Hepatocyte (in vitro differentiated cells): ENCODE measurements around the gene PHLDA2. TPM values are rescaled to one million over a fixed set of nuclear protein-coding genes. Genes with fewer than 3 reads are reported as not detected.

Source experiments
- DNase-seq: peaks from one replicate; pipeline ENCODE4 v3.0.0-alpha.2; 2016; ENCODE audit warnings: low spot score
- H2AFZ ChIP-seq: fragments of 200-600 bp; sonication (generic); 2 replicates; pipeline ENCODE4 v1.6.0; 2016; ENCODE audit warnings: antibody characterized with exemption, mild to moderate bottlenecking
- H3K27ac ChIP-seq: fragments of 200-600 bp; sonication (generic); 2 replicates; pipeline ENCODE4 v1.5.1; 2016; ENCODE audit warnings: mild to moderate bottlenecking
- H3K27me3 ChIP-seq: fragments of 200-600 bp; sonication (generic); 2 replicates; pipeline ENCODE4 v1.6.1; 2016
- H3K36me3 ChIP-seq: fragments of 200-600 bp; sonication (generic); replicated peaks from 2 replicates; pipeline ENCODE4 v1.5.1; 2016; ENCODE audit warnings: low read depth; ENCODE audit not compliant: insufficient read depth
- H3K4me1 ChIP-seq: fragments of 200-600 bp; sonication (generic); 2 replicates; pipeline ENCODE4 v1.5.1; 2016; ENCODE audit warnings: mild to moderate bottlenecking, moderate library complexity; ENCODE audit not compliant: insufficient read depth
- H3K4me2 ChIP-seq: fragments of 200-600 bp; sonication (generic); 2 replicates; pipeline ENCODE4 v1.6.0; 2016
- H3K4me3 ChIP-seq: fragments of 200-600 bp; sonication (generic); 2 replicates; pipeline ENCODE4 v1.5.1; 2016; ENCODE audit warnings: mild to moderate bottlenecking
- H3K79me2 ChIP-seq: fragments of 200-600 bp; sonication (generic); 2 replicates; pipeline ENCODE4 v1.6.0; 2017; ENCODE audit warnings: mild to moderate bottlenecking
- H3K9me2 ChIP-seq: fragments of 200-600 bp; sonication (generic); replicated peaks from 2 replicates; pipeline ENCODE4 v1.6.0; 2017; ENCODE audit warnings: mild to moderate bottlenecking; ENCODE audit not compliant: insufficient read depth
- H3K9me3 ChIP-seq: fragments of 200-600 bp; sonication (generic); 2 replicates; pipeline ENCODE4 v1.5.1; 2016; ENCODE audit warnings: low read depth, mild to moderate bottlenecking
- H4K20me1 ChIP-seq: fragments of 200-600 bp; sonication (generic); 2 replicates; pipeline ENCODE4 v1.6.0; 2016; ENCODE audit warnings: mild to moderate bottlenecking; ENCODE audit not compliant: insufficient read depth, poor library complexity, severe bottlenecking
- EZH2 ChIP-seq: fragments of 200-600 bp; sonication (generic); IDR thresholded peaks from 2 replicates; pipeline ENCODE4 v1.6.1; 2016; ENCODE audit warnings: antibody characterized with exemption, mild to moderate bottlenecking, borderline replicate concordance
- EZH2phosphoT487 ChIP-seq: fragments of 200-600 bp; sonication (generic); IDR thresholded peaks from one replicate; pipeline ENCODE4 v1.6.1; 2018; ENCODE audit warnings: antibody characterized with exemption, mild to moderate bottlenecking, low read depth, moderate library complexity; ENCODE audit not compliant: unreplicated experiment, severe bottlenecking
- WGBS: methylation state at CpG from one replicate; pipeline ENCODE4 v1.1.6; 2016; ENCODE audit warnings: low lambda C conversion rate; ENCODE audit errors: missing lambda C conversion rate; 5-methylcytosine and 5-hydroxymethylcytosine counted together
- polyA plus RNA-seq: library from polyadenylated mRNA; unstranded; fragments of >200 nt; fragmentation: Nextera tagmentation; extraction: Ambion mirVana; gene quantifications from 2 replicates; pipeline ENCODE4 v1.2.1, GENCODE V29; 2016
- total RNA-seq: library from RNA; depleted of rRNA; stranded (reverse); fragments of >200 nt; gene quantifications from 2 replicates; pipeline ENCODE4 v1.2.3, GENCODE V29; 2014
- TF ChIP-seq, protein P1 (sequence below): fragments of 200-600 bp; sonication (generic); IDR thresholded peaks from 2 replicates; pipeline ENCODE4 v1.5.1; 2016; ENCODE audit warnings: antibody characterized with exemption, mild to moderate bottlenecking; ENCODE audit not compliant: poor library complexity

Gene PHLDA2
- total and polyA plus RNA-seq, 2 experiments from 2014 or later, result 7.1 to 62.4 TPM

DNA sequence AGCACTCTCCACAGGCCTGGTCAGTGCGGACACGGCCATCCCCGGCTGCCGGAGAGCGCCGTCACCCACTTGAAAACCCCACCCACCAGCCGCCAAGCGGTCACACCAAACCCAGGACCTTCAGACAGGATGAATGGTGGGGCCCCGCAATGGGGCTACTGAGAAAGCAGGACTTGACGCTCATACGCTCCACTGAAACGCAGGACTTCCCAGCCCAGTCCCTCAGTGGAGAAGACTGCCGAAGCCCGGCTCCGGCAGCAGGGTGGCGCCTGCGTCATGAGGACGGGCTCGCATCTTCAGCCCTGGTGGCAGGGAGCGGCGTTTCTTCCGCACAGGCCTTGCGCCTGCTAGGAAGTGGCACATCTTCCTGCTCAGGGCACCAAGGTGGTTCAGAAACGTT lies 15.3 kb upstream of the PHLDA2 start:
- Histone ChIP-seq H2AFZ (no peak overlapping the region), H3K36me3 (no peaks in the 10 kb centered on the region), H3K4me1 (no peaks in the 10 kb centered on the region), H3K4me2 (no peak overlapping the region), H4K20me1 (peaks cover 6% of the 10 kb centered on the region), H3K27me3 (no peaks in the 10 kb centered on the region), H3K4me3 (no peak overlapping the region), H3K27ac (no peak overlapping the region), H3K9me3 (no peaks in the 10 kb centered on the region), H3K9me2 (no peaks in the 10 kb centered on the region), H3K79me2 (no peaks in the 10 kb centered on the region)
- WGBS, result 97% methylated on average over 24 of the region's 24 CpGs
- no peak for DNase-seq
- TF ChIP-seq, protein P1, sequence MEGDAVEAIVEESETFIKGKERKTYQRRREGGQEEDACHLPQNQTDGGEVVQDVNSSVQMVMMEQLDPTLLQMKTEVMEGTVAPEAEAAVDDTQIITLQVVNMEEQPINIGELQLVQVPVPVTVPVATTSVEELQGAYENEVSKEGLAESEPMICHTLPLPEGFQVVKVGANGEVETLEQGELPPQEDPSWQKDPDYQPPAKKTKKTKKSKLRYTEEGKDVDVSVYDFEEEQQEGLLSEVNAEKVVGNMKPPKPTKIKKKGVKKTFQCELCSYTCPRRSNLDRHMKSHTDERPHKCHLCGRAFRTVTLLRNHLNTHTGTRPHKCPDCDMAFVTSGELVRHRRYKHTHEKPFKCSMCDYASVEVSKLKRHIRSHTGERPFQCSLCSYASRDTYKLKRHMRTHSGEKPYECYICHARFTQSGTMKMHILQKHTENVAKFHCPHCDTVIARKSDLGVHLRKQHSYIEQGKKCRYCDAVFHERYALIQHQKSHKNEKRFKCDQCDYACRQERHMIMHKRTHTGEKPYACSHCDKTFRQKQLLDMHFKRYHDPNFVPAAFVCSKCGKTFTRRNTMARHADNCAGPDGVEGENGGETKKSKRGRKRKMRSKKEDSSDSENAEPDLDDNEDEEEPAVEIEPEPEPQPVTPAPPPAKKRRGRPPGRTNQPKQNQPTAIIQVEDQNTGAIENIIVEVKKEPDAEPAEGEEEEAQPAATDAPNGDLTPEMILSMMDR, result no peak

DNA sequence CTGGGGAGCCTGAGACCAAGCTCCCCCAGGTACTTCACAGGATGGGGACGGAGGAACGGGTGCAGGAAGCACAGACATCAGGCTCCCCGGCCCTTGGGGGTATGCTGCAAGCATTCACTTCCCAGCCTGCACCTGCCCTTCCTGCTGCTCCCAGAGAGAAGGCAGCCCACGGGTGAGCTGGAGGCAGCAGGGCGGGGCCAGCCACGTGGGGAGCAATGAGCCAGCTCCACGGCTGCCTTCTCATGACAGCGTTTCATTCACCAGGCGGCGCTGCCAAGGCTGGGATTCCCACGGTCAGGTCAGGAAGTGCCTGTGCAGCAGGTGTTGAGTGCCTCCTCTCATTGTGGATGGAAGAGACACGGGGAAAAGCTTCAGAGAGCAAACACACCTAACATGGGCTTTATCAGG lies 14.5 kb upstream of the PHLDA2 start:
- Histone ChIP-seq H3K9me3 (no peaks in the 10 kb centered on the region), H3K79me2 (no peaks in the 10 kb centered on the region), H3K4me3 (no peak overlapping the region), H3K4me2 (no peak overlapping the region), H4K20me1 (peaks cover 6% of the 10 kb centered on the region), H3K36me3 (no peaks in the 10 kb centered on the region), H3K27ac (no peak overlapping the region), H3K9me2 (no peaks in the 10 kb centered on the region), H2AFZ (no peak overlapping the region), H3K27me3 (no peaks in the 10 kb centered on the region), H3K4me1 (no peaks in the 10 kb centered on the region)
- TF ChIP-seq, protein P1, result no peak
- TF ChIP-seq EZH2 (no peak), EZH2phosphoT487 (no peak)
- no peak for DNase-seq
- 86% methylated on average over 12 of the region's 12 CpGs for WGBS

DNA sequence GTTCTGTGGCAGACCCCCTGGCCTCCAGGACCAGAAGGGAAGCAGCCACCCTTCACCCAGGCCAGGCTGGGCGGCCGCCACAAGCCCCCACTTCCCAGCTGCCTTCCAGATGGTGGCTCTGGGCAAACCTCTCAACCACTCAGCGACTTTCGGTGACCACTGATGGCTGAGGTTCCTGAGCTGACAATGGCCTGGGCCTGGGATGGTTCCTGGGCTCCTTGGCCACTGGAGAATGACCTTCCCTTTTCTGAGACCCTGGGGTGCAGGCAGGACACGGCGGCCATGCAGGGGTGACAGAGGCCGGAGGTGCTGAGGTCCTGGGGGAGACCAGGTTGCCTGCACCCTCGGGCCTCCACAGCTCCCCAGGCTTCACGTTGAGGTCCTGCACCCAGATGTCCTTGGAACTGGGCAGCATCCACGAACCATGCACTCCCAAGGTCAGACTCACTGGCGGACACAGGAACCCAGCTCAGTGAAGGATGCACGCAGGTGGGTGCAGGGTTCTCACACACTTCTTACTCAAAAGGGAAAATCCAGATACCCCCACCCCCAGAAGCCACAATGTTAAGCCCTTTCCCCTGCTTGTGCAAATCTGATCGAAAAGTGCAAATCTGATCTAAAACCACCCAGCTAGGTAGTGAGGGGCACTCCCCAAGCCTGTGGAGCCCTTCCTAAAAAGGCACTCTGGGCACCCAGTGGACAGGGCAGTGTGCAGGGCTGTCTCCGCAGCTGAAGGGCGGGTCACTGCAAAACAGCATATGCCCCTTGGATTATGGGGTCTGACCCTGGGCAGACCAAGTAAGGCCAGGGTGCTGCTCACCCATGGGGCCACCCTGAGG lies 13.9 kb upstream of the PHLDA2 start:
- DNase-seq, result no peak
- TF ChIP-seq EZH2 (no peak), EZH2phosphoT487 (no peak)
- TF ChIP-seq, protein P1, result no peak
- no peak overlapping the region for H3K27ac ChIP-seq
- H3K9me2 ChIP-seq, result no peaks in the 10 kb centered on the region
- H3K36me3 ChIP-seq, result no peaks in the 10 kb centered on the region
- H3K4me1 ChIP-seq, result no peaks in the 10 kb centered on the region
- no peaks in the 10 kb centered on the region for H3K79me2 ChIP-seq
- peaks cover 6% of the 10 kb centered on the region for H4K20me1 ChIP-seq
- H2AFZ ChIP-seq, result no peak overlapping the region
- no peak overlapping the region for H3K4me2 ChIP-seq
- H3K9me3 ChIP-seq, result no peaks in the 10 kb centered on the region
- H3K27me3 ChIP-seq, result no peaks in the 10 kb centered on the region
- no peak overlapping the region for H3K4me3 ChIP-seq
- whole genome bisulfite sequencing, result 86% methylated on average over 15 of the region's 15 CpGs
